Occipital lobe (tissue), 2 donors: Measurements from ENCODE around the gene RIMBP2. TPM values are rescaled to one million over a fixed set of nuclear protein-coding genes. Genes with fewer than 3 reads are reported as not detected.

Experiments used
- DNase-seq: peaks from one replicate; lab custom pipeline; 2025; lab: John Stamatoyannopoulos, UW
- total RNA-seq: library from RNA; depleted of rRNA; stranded (reverse); fragments of >200 nt; gene quantifications from one replicate; pipeline ENCODE4 v1.2.3, GENCODE V29; 2014

Gene RIMBP2
- total RNA-seq, 1 donor from 2014 or later, result 39.5 TPM

GRCh38 chr12:130424858-130425697 is 291.0 kb downstream of the RIMBP2 start:
- DNase-seq, result no peak

- no peak for DNase-seq
Measured at GRCh38 chr12:130423991-130424857, 291.9 kb downstream of the RIMBP2 start.

- DNase-seq, result no peak
Measured at GRCh38 chr12:130423136-130423535, 293.0 kb downstream of the RIMBP2 start.

GRCh38 chr12:130422676-130423075 is 293.4 kb downstream of the RIMBP2 start:
- DNase-seq, result no peak

- no peak for DNase-seq
Measured at GRCh38 chr12:130421896-130422295, 294.2 kb downstream of the RIMBP2 start.

GRCh38 chr12:130420071-130420470 is 296.0 kb downstream of the RIMBP2 start:
- DNase-seq, result no peak

GRCh38 chr12:130419116-130419515 is 297.0 kb downstream of the RIMBP2 start:
- no peak for DNase-seq

- no peak for DNase-seq
Measured at GRCh38 chr12:130418251-130418650, 297.8 kb downstream of the RIMBP2 start.

- no peak for DNase-seq
Measured at GRCh38 chr12:130414381-130414780, 301.7 kb downstream of the RIMBP2 start.

GRCh38 chr12:130413909-130414308 is 302.2 kb downstream of the RIMBP2 start:
- DNase-seq, result no peak

GRCh38 chr12:130412384-130412783 is 303.7 kb downstream of the RIMBP2 start:
- no peak for DNase-seq

- DNase-seq, result no peak
Measured at GRCh38 chr12:130405332-130405731, 310.8 kb downstream of the RIMBP2 start.

- peak; percentile 21 for DNase-seq
Measured at GRCh38 chr12:130401703-130402102, 314.4 kb downstream of the RIMBP2 start.

- DNase-seq, result no peak
Measured at GRCh38 chr12:130398100-130398848, 317.8 kb downstream of the RIMBP2 start.

- no peak for DNase-seq
Measured at GRCh38 chr12:130396667-130397066, 319.4 kb downstream of the RIMBP2 start.

- no peak for DNase-seq
Measured at GRCh38 chr12:130394906-130395305, 321.2 kb downstream of the RIMBP2 start.

- no peak for DNase-seq
Measured at GRCh38 chr12:130391186-130391585, 324.9 kb downstream of the RIMBP2 start.

- DNase-seq, result no peak
Measured at GRCh38 chr12:130385193-130385592, 330.9 kb downstream of the RIMBP2 start.

- DNase-seq, result no peak
Measured at GRCh38 chr12:130384234-130384633, 331.9 kb downstream of the RIMBP2 start.

GRCh38 chr12:130382818-130383217 is 333.3 kb downstream of the RIMBP2 start:
- no peak for DNase-seq
